ENCODE measurements around the gene SIGLEC15.
"Not testable (repeated sequence)": the region's sequence is repeated elsewhere in the genome, so short reads cannot be mapped to it uniquely, and the experiment has no call there.

The SIGLEC15 gene

DNA sequence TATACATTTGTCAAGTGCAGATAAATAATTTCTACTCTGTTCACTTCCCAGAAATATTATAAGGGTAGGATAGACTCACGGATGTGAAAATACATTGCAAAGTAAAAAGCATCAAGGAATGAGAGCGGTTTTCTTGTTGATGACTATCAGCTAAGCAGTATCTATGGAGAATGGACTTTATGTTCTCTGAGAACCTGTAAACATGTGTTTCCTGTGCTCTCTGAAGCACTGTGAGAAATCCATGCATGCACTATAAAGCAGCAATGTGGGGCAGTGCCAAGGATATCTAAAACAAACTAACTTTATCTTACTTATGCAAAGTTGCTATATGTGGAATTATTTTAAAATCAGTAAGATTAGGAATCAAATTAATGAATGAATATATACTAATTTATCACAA is 4.4 kb upstream of the SIGLEC15 start:
- no peak for DNase-seq

GRCh38 chr18:45821711-45822110 is 3.8 kb upstream of the SIGLEC15 start:
- no peak for DNase-seq

DNA sequence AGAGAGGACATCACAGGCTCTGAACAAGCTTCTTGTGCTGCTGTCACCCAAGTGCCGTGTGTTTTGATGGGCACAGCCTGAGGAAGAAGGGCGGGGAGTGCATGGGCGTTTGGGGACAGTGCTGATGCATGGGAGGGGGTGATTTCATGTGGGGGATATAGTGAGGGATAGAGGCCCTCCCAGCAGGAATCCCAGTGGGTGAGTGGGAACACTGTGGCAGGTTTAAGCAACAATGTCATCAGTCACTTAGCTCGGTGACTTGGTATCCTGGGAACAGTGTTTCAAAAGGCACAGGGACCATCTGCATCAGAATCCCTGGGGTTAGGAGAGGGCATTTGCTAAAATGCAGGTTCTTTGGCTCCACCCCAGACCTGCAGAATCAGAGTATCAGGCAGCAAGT is 609 bp downstream of the SIGLEC15 start:
- peak; percentile 48 for DNase-seq

DNA sequence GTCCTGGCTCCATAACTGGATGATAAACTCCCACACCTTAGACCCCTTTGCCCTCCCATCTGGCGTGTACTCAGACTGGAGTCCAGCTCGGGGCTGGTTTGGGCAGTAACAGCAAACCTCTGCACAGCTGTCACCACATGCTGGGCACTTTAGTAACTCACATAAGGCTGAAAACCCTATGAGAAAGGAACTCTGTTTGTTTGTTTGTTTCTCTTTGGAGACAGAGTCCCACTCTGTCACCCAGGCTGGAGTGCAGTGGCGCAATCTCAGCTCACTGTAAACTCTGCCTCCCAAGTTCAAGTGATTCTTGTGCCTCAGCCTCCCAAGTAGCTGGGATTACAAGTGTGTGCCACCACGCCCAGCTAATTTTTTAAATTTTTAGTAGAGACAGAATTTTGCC is 1.2 kb downstream of the SIGLEC15 start:
- not testable (repeated sequence) for DNase-seq

DNA sequence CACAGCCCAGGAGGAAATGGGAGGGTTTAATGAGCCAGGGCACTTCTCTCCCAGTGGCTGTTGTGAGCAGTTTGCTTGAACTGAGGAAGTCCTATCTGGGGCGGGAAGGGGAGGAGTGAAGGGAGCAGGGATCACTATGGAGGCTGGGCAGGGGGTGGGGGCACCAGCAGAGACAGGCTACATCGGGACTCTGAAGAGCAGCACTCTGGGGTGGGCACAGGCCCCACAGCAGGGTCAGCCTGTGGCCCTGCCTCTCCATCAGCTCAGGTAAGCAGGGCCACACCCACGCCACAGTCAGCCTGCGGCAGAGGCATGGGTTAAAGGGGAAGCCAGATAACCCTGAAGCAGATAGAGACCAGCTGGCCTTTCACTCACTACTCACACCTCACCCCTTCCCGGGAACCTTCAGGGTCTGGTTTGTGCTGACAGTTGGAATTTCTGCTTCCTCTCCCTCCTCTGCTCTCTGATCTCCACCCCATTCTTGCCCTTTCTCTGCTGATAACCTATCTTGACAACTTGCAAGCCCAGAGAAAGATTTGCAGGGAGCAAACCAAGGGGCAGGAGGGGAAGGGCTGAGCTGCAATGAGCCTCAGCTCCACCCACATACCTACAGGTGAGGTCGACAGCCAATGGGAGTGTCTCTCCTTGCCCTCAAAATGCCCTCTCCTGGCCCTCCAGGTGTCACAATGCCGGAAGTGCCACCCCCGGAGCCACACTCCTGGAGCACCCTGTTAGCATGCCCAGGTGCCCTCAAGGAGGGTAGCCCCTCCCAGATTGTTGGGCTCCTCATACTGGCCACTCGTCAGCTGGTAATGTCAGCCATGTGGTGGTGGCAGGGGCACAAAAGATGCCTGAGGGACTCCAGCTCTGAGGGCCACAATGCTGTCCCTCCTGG is 3.7 kb downstream of the SIGLEC15 start:
- peak; percentile 57 for DNase-seq

GRCh38 chr18:45829855-45830254 is 4.4 kb downstream of the SIGLEC15 start:
- DNase-seq, result no peak

GRCh38 chr18:45830917-45831316 is 5.4 kb downstream of the SIGLEC15 start:
- DNase-seq, result no peak

GRCh38 chr18:45833846-45834245 is 8.4 kb downstream of the SIGLEC15 start:
- no peak for DNase-seq

- no peak for DNase-seq
Observed at GRCh38 chr18:45834306-45834705, 8.8 kb downstream of the SIGLEC15 start.

GRCh38 chr18:45835057-45835636 is 9.7 kb downstream of the SIGLEC15 start:
- DNase-seq, result no peak

DNA sequence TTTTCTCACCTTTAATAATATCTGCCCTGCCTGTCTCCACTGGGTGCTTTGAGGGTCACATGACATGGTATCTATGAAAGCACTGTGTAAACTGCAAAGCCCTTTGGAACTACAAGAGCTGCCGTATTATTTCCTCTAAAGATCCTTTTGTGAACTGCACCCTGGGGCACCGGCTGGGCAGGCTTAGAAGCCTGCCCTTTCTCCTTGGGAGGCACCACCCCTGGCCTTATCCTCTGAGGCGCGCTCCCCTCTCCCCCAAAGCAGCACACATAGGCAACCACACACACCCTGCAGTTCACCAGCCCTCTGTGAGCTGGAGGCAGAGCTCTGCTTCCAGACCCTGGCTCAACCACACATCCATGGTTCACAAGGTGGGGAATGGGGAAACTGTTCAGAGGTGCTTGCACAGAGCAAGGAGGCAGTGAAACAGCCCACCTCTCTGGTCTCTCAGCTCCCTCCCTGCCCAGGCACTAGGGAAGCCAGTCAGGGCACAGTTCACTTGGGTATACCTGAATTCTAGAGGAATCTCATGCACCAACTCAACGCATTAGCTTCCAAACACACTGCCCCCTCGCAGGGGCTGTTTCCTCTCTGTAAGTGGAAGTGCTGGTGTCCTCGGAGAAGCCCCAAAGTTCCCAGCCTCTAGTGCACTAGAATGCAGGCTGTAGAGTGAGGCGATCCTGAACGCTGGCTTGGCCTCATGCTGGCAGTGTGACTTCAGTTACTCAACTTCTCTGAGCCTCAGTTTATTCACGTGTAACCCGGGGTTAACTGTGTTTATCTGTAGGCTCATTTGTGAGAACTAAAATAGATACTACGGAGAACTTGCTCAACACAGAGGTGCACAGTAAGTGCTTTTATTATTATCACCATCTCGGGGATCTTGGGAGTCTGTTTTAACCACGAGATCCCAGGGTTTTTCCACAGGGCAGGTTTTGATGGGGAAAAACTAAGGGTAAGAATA is 11.0 kb downstream of the SIGLEC15 start:
- DNase-seq, result peak; percentile 78

DNA sequence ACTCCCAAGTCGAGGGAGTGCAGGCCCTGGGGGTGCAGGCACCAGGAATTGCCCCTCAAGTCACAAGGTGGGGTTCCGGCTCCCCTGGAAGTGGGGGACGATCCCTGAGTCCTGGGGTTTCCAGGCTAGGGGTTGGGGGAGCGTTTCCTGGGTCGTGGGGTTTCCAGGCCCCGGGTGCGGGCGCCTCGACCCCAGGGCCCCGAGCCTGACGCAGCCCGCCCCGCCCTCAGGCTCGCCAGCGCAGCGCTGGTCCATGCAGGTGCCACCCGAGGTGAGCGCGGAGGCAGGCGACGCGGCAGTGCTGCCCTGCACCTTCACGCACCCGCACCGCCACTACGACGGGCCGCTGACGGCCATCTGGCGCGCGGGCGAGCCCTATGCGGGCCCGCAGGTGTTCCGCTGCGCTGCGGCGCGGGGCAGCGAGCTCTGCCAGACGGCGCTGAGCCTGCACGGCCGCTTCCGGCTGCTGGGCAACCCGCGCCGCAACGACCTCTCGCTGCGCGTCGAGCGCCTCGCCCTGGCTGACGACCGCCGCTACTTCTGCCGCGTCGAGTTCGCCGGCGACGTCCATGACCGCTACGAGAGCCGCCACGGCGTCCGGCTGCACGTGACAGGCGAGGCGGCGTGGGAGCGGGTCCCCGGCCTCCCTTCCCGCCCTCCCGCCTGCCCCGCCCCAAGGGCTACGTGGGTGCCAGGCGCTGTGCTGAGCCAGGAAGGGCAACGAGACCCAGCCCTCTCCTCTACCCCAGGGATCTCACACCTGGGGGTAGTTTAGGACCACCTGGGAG is 12.0 kb downstream of the SIGLEC15 start:
- peak; percentile 97 for DNase-seq

DNA sequence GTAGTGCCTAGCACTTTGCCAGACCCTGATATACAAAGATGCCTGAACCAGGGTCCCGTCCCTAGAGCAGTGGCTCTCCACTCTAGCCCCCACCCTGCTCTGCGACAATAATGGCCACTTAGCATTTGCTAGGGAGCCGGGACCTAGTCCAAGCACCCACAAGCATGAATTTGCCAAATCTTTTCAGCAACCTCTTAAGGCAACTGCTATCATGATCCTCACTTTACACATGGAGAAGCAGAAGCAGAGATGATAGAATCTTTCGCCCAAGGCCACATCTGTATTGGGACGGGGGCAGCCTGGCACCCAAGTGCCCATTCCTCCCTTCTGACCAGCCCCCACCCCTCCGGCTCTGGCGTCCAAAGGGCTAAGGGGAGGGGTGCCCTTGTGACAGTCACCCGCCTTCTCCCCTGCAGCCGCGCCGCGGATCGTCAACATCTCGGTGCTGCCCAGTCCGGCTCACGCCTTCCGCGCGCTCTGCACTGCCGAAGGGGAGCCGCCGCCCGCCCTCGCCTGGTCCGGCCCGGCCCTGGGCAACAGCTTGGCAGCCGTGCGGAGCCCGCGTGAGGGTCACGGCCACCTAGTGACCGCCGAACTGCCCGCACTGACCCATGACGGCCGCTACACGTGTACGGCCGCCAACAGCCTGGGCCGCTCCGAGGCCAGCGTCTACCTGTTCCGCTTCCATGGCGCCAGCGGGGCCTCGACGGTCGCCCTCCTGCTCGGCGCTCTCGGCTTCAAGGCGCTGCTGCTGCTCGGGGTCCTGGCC is 13.0 kb downstream of the SIGLEC15 start:
- peak; percentile 84 for DNase-seq

GRCh38 chr18:45839414-45840395 is 14.2 kb downstream of the SIGLEC15 start:
- peak; percentile 97 for DNase-seq

DNA sequence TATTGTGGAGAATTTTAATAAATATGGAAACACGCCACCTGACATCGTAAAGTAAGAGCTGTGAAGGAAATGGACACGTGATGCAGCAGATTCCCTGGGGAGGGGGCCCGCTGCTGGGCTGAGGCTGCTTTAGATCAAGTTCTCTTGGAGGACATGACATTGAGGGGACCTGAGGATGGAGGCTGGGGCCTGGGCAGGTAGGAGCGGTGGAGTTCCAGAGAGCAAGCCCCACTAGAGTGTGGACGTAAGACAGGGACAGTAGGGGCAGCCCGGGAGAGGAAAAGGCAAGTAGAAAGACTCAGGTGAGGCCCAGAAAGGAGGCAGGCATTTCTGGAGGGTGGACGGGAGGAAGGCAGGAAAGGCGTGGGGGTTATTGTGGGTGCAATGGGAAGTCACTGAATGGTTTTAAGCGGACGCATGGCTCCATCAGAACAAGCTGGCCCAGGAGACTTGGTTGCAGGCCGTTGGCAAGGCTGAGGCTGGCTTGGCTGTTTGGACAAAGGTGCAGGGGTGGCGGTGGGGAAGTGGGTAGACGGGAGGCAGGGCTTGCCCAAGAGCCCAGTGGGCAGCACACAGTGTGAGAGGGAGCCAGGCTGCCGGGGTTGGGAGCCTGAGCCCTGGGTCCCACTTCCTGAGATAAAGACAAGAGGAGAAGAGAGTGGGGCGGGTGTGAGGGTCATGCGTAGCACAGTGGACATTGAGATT is 15.7 kb downstream of the SIGLEC15 start:
- DNase-seq, result no peak

- DNase-seq, result no peak
Observed at GRCh38 chr18:45841765-45842442, 16.4 kb downstream of the SIGLEC15 start.

GRCh38 chr18:45843019-45843418 is 17.5 kb downstream of the SIGLEC15 start:
- DNase-seq, result no peak

GRCh38 chr18:45844938-45845337 is 19.5 kb downstream of the SIGLEC15 start:
- no peak for DNase-seq

DNA sequence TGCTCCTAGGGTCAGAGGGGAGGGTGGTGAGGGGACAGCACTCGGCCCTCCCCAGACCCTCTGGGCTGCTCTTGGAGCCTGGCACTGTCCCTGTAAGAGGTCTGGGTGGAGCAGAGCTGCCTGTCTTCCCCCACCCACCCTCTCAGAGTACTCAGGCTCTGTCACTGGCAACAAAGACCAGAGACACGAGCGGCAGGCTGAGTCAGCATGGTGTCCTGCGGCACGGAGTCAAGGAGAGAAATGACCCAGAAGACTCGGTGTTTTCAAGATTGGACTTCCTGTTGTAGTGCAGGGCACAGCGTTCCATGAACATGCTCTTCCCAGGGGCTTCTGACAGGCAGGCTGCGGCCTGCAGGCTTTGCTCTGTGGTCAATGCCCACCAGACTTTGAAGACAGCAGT is 19.9 kb downstream of the SIGLEC15 start:
- no peak for DNase-seq
